Muscle of leg (tissue), 11 donors: ENCODE measurements around the gene DGKA. TPM values are rescaled to one million over a fixed set of nuclear protein-coding genes. Genes with fewer than 3 reads are reported as not detected.
A peak's percentile ranks its signal among the peaks of the same experiment; 100 is the strongest.
"Not testable (repeated sequence)": the region's sequence is repeated elsewhere in the genome, so short reads cannot be mapped to it uniquely, and the experiment has no call there.

Source experiments
- DNase-seq: peaks from one replicate; pipeline ENCODE4 v3.0.0; 2013
- H3K27ac ChIP-seq: one replicate; pipeline ENCODE4 v1.5.1; 2013; ENCODE audit warnings: mild to moderate bottlenecking, low read length, control low read depth
- H3K27me3 ChIP-seq: one replicate; pipeline ENCODE4 v1.6.1; 2013; ENCODE audit warnings: low read length; ENCODE audit not compliant: control insufficient read depth, insufficient read depth
- H3K36me3 ChIP-seq: one replicate; pipeline ENCODE4 v1.6.1; 2013; ENCODE audit warnings: low read length; ENCODE audit not compliant: control insufficient read depth, insufficient read depth
- H3K4me1 ChIP-seq: one replicate; pipeline ENCODE4 v1.6.1; 2013; ENCODE audit warnings: low read length; ENCODE audit not compliant: control insufficient read depth, insufficient read depth
- H3K4me3 ChIP-seq: one replicate; pipeline ENCODE4 v1.5.1; 2013; ENCODE audit warnings: low read length, control low read depth
- H3K9me3 ChIP-seq: replicated peaks from 2 replicates; pipeline ENCODE4 v1.6.1; 2013; ENCODE audit warnings: low read depth, low read length; ENCODE audit not compliant: control insufficient read depth
- WGBS: methylation state at CpG from one replicate; pipeline ENCODE4 v1.1.5; 2013; ENCODE audit warnings: missing lambda C conversion rate; ENCODE audit not compliant: insufficient coverage; 5-methylcytosine and 5-hydroxymethylcytosine counted together
- polyA plus RNA-seq, 8 donors: library from polyadenylated mRNA; unstranded; fragments of 120-200 nt; gene quantifications; one replicate each; pipeline versions ENCODE4 v1.2.1 to v1.2.3, GENCODE V29; 2013; ENCODE audit warnings: inconsistent platforms in 1 of 8, low replicate concordance in 1 of 8; ENCODE audit not compliant: insufficient read length in 8 of 8, insufficient read depth in 1 of 8
- total RNA-seq: library from RNA; stranded (reverse); fragments of 120-200 nt; gene quantifications from one replicate; pipeline ENCODE4 v1.2.4, GENCODE V29; 2013

DGKA gene
- total and polyA plus RNA-seq, 9 donors: 10.8 to 29.6 (median 14.8) TPM

GRCh38 chr12:55915482-55915859, 15.5 kb upstream of the DGKA start:
- Histone ChIP-seq H3K4me1 (no peaks in the 10 kb centered on the region), H3K36me3 (peaks cover 17% of the 10 kb centered on the region), H3K27ac (no peak overlapping the region), H3K4me3 (no peak overlapping the region), H3K9me3 (no peaks in the 10 kb centered on the region), H3K27me3 (no peaks in the 10 kb centered on the region)
- no CpG with 5 or more reads among the region's 3 CpGs for WGBS
- no peak for DNase-seq

DNA sequence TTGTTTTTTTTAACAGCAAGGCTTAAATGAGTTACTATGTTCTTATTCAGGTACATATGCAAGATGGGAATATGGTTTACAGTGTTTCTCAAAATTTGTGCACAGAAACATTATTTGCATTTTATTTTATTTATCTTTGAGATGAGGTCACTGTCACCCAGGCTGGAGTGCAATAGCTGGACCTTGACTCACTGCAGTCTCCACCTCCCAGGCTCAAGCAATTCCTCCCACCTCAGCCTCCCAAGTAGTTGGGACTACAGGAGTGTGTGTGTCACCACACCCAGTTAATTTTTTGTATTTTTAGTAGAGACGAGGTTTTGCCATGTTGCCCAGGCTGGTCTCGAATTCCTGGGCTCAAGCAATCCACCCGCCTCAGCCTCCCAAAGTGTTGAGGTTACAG, 11.9 kb upstream of the DGKA start:
- H3K27ac ChIP-seq, H3K27me3 ChIP-seq, DNase-seq, H3K9me3 ChIP-seq, H3K4me3 ChIP-seq, H3K4me1 ChIP-seq: not testable (repeated sequence)
- H3K36me3 ChIP-seq: peaks cover 20% of the 10 kb centered on the region
- 83% methylated on average over 2 of the region's 3 CpGs for WGBS

DNA sequence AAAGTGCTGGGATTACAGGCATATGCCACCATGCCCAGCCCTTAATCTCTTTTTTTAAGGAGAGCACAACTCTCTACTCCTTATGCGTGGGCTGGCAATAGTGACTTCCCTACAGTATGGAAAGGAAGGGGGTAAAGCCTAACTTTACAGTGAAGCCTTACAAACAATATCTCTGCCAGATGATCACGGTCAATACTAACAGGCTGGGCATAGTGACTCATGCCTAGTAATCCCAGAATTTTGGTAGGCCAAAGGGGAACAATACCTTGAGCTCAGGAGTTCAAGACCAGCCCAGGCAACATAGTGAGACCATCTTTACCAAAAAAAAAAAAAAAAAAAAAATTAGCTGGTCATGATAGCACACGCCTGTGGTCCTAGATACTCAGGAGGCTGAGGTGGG, 8.8 kb upstream of the DGKA start:
- peaks cover 6% of the 10 kb centered on the region for H3K4me1 ChIP-seq
- DNase-seq: no peak
- WGBS: no CpG with 5 or more reads among the region's 3 CpGs
- H3K9me3 ChIP-seq: no peaks in the 10 kb centered on the region
- peaks cover 7% of the 10 kb centered on the region for H3K36me3 ChIP-seq
- H3K27ac ChIP-seq: no peak overlapping the region
- no peaks in the 10 kb centered on the region for H3K27me3 ChIP-seq
- no peak overlapping the region for H3K4me3 ChIP-seq

DNA sequence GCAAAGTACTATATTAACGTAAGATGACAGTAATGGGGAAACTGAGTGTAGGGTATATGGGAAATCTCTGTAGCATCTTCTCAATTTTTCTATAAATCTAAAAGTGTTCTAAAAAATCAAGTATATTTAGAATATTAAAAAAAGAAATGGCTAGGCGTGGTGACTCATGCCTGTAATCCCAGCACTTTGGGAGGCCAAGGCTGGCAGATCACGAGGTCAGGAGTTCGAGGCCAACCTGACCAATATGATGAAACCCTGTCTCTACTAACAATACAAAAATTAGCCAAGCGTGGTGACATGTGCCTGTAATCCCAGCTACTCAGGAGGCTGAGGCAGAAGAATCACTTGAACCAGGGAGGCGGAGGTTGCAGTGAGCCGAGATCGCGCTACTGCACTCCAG, 7.3 kb upstream of the DGKA start:
- not testable (repeated sequence) for H3K9me3 ChIP-seq, DNase-seq

DNA sequence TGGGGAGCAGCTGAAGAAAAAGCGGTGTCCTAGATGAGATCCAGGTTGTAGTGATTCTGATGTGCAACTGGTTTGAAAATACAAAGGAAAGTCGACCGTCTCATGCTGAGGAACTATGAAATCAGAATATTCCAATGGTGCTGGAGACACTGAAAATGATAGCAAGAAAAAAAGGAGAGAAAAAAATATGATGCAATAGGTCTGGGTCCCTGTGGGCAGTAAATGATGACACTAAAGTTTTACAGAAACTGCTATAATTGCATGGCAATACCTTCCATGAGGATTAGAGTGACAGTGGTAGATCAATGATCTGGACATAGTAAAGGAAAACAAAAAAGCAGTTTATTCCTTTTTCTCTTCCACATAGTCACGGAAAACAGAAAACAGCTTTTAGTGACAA, 5.6 kb upstream of the DGKA start:
- DNase-seq: no peak
- peaks cover 19% of the 10 kb centered on the region for H3K4me1 ChIP-seq
- H3K27ac ChIP-seq: no peak overlapping the region
- peaks cover 7% of the 10 kb centered on the region for H3K36me3 ChIP-seq
- WGBS: 92% methylated on average over 3 of the region's 4 CpGs
- H3K4me3 ChIP-seq: no peak overlapping the region
- no peaks in the 10 kb centered on the region for H3K9me3 ChIP-seq
- H3K27me3 ChIP-seq: no peaks in the 10 kb centered on the region

More for the DNA sequence above, 7.3 kb upstream of the DGKA start:
- H3K27me3 ChIP-seq, H3K36me3 ChIP-seq, H3K4me3 ChIP-seq, H3K27ac ChIP-seq: not testable (repeated sequence)
- 100% methylated on average over 6 of the region's 9 CpGs for WGBS
- peaks cover 14% of the 10 kb centered on the region for H3K4me1 ChIP-seq

DNA sequence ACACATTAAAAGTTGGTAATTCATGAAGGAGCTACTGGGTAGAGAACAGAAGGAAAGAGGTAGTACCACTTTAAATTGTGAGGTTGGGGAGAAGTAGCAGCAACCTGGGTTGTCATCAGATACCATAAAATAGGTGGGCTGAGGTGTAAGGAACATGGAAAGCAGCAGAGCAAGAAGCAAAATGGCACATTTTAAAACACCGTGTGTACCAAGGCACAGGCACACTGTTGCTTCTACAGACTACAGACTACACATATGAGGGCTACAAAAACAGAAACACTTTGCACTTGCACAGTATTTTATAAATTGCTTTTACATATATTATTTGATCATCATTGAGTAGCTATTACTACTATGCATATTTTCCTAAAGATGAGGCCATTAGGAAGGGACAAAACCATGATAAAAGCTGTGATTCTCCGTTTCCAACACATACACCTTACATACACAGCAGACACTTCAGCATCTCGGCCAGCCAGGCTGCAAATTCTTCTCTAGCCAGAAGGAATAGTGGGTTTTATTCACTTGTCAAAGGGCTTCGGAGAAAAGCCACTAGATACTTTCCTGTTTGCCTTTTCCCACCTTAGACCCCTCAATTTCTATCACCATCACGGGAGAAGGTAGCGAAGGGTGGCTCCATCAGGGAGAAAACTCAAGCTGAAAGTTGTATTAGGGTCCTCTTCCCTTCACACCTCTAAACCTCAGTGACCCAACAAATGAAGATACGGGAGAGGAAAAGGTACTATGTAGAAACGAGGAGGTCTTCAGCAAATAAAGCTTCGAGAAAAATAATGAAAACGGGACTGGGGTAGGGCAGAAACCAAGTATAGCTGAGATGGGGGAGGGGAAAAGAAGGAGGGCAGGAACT, 4.9 kb upstream of the DGKA start:
- Histone ChIP-seq H3K27ac (peak overlapping the region; percentile 98), H3K36me3 (peaks cover 7% of the 10 kb centered on the region), H3K27me3 (no peaks in the 10 kb centered on the region), H3K4me3 (peak overlapping the region; percentile 89), H3K9me3 (no peaks in the 10 kb centered on the region), H3K4me1 (peaks cover 26% of the 10 kb centered on the region)
- DNase-seq: no peak
- WGBS: 0% methylated on average over 3 of the region's 10 CpGs

DNA sequence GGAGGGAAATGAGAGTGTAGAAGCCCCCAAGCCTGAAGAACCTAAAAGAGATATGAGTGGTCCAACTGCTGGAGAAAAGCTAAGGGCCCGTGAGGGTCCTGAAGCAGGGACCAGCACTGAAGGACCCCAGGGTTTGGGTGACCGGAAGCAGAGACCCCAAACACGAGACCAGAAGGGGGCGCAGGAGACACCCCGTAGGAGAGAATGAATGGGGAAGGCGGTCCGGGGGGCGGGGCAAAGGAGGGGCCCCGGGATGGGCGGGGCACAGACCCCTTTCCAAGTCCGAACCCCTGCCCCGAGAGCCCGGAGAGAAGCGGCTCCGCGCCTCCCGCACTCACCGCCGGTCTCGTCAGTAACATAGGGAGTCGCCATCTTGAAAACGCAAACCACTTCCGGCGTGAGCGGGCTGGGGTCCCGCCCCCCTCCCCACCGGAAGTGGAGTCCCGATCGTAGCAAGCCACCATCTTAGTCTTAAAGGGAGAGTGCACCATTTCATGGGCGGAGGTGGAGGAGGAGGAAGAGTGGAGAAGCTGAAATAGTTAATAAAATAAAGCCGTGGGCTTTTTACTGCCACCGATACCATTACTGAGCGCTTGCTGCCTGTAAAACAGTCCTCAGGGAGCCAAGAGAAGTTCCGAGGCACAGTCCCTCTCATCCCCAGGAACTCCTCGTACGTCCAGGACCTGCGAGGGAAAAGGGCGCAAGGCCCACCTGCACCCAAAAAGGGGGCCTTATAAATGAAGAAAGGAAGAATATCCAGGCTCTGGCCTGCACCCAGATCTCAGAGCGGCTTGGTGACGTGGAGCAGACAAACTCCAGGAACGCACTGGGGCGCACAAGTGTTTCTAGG, 4.0 kb upstream of the DGKA start:
- peak overlapping the region; percentile 89 for H3K4me3 ChIP-seq
- peak overlapping the region; percentile 98 for H3K27ac ChIP-seq
- no peaks in the 10 kb centered on the region for H3K9me3 ChIP-seq
- DNase-seq: peak; percentile 97
- WGBS: under 1% methylated on average over 31 of the region's 42 CpGs
- H3K36me3 ChIP-seq: peaks cover 4% of the 10 kb centered on the region
- H3K27me3 ChIP-seq: no peaks in the 10 kb centered on the region
- peaks cover 32% of the 10 kb centered on the region for H3K4me1 ChIP-seq

DNA sequence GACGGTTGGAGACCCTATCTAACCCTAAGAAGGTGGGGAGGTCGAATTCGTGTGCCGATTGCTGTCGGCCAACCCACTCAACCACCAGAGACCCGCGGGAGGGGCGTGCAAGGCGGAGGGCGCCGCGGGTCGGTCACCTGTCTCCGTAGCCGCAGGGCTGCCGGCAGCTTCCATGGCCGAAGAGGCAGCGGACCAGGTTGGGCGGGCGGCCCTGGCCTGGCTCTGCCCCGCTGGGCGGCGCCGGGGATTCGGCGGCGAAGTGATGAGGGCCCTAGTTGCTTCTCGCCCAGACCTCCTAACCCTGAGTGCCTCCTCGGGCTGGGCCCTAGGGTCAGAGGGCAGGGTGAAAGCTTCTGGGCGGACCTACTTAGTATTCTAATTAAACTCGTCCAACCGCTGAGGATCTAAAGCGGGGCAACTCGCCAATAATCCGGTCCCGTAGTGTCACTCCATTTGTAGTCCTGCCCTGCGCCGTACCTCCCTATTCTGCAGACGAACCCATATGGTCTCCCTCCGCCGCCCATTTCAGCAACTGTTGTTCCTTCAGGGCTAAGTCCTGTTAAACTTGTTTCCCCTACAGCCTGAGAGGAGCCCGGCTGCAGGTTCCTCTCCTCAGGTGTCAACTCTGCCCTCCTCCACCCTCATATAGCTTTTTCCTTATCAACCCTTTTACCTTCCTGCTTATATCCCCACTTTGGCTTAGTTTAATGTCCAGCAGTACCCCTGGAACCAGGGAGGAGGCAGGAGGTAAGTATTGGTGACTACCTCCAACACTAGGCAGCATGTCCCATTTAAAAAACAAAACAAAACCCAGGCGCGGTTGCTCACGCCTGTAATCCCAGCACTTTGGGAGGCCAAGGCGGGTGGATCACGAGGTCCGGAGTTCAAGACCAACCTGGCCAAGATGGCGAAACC, 3.1 kb upstream of the DGKA start, which contains the start of gene PYM1:
PYM1 (minus strand) TSS at position 307 of the 915 bp plus-strand sequence; CDS start at position 174, 133 bp downstream.
- peak; percentile 87 for DNase-seq
- Histone ChIP-seq H3K4me1 (peaks cover 40% of the 10 kb centered on the region), H3K9me3 (no peaks in the 10 kb centered on the region)

GRCh38 chr12:55929306-55929791, 1.6 kb upstream of the DGKA start:
- no peaks in the 10 kb centered on the region for H3K36me3 ChIP-seq
- no peaks in the 10 kb centered on the region for H3K9me3 ChIP-seq
- H3K4me1 ChIP-seq: peaks cover 40% of the 10 kb centered on the region
- H3K4me3 ChIP-seq: no peak overlapping the region
- H3K27ac ChIP-seq: no peak overlapping the region
- DNase-seq: peak; percentile 49
- H3K27me3 ChIP-seq: peaks cover 5% of the 10 kb centered on the region
- WGBS: 67% methylated on average over 2 of the region's 8 CpGs

More for the DNA sequence above, 3.1 kb upstream of the DGKA start, which contains the start of gene PYM1:
- peaks cover 5% of the 10 kb centered on the region for H3K27me3 ChIP-seq
- H3K27ac ChIP-seq: peak within 1 kb of the TSS; percentile 98
- WGBS: under 1% methylated on average over 38 of the region's 49 CpGs
- no peaks in the 10 kb centered on the region for H3K36me3 ChIP-seq
- peak within 1 kb of the TSS; percentile 89 for H3K4me3 ChIP-seq
